GM12878 (cell line): ENCODE data around the gene SELENOV.

Experiments used
- TF ChIP-seq, protein P1 (sequence below): fragments of 150-350 bp; IDR thresholded peaks from 2 replicates; pipeline ENCODE4 v1.6.1; 2016; ENCODE audit warnings: low read depth, low read length
- TF ChIP-seq, protein P2 (sequence below), 3 experiments: IDR thresholded peaks in 2 of 3; conservative IDR thresholded peaks in 1 of 3; 2 replicates each; pipeline ENCODE4 v1.5.1; 2011; ENCODE audit warnings: low read depth in 3 of 3, low read length in 3 of 3, mild to moderate bottlenecking in 3 of 3, control low read depth in 2 of 3, moderate library complexity in 2 of 3, inconsistent platforms in 1 of 3, mixed read lengths in 1 of 3; ENCODE audit not compliant: control insufficient read depth in 2 of 3, insufficient read depth in 1 of 3; ENCODE audit errors: extremely low read depth in 1 of 3
- TF ChIP-seq, protein P3 (sequence below): IDR thresholded peaks from 2 replicates; pipeline ENCODE4 v1.6.1; 2012; ENCODE audit warnings: low read depth, low read length, improper control_type of control experiment

DNA sequence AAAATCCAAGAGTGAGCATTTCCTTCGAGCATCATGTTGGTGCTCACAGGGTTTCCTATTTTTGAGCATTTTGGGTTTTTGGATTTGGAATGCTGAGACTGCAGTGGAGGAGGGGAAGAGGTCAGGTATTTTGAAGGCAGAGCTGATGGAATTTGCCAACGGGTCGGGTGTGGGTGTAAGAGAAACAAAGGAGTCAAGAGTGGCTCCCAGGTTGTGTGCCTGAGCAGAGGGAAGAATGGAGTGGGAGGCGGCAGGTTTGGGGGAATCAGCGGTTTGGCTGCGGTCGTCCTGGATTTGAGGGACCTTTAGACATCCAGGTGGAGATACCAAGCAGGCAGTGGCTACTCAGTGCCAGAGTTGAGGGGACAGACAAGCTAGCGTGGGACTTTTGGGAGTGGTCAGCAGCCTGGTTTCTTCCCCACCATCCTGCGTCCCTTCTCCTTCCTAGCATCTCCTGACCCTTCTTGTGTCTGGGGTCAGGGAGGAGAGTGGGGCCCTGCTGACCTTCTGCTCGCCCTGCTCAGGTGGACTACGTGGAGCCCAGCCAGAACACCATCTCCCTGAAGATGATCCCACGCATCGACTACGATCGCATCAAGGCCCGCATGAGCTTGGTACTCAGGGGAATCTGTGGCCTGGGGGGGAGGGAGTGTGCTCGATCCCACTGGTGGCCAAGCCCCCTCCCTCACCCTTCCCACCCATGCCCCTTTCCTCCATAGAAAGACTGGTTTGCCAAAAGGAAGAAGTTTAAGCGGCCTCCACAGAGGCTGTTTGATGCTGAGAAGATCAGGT is 48.8 kb upstream of the SELENOV start:
- TF ChIP-seq, protein P1, sequence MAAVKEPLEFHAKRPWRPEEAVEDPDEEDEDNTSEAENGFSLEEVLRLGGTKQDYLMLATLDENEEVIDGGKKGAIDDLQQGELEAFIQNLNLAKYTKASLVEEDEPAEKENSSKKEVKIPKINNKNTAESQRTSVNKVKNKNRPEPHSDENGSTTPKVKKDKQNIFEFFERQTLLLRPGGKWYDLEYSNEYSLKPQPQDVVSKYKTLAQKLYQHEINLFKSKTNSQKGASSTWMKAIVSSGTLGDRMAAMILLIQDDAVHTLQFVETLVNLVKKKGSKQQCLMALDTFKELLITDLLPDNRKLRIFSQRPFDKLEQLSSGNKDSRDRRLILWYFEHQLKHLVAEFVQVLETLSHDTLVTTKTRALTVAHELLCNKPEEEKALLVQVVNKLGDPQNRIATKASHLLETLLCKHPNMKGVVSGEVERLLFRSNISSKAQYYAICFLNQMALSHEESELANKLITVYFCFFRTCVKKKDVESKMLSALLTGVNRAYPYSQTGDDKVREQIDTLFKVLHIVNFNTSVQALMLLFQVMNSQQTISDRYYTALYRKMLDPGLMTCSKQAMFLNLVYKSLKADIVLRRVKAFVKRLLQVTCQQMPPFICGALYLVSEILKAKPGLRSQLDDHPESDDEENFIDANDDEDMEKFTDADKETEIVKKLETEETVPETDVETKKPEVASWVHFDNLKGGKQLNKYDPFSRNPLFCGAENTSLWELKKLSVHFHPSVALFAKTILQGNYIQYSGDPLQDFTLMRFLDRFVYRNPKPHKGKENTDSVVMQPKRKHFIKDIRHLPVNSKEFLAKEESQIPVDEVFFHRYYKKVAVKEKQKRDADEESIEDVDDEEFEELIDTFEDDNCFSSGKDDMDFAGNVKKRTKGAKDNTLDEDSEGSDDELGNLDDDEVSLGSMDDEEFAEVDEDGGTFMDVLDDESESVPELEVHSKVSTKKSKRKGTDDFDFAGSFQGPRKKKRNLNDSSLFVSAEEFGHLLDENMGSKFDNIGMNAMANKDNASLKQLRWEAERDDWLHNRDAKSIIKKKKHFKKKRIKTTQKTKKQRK, result no peak
- TF ChIP-seq, protein P2, sequence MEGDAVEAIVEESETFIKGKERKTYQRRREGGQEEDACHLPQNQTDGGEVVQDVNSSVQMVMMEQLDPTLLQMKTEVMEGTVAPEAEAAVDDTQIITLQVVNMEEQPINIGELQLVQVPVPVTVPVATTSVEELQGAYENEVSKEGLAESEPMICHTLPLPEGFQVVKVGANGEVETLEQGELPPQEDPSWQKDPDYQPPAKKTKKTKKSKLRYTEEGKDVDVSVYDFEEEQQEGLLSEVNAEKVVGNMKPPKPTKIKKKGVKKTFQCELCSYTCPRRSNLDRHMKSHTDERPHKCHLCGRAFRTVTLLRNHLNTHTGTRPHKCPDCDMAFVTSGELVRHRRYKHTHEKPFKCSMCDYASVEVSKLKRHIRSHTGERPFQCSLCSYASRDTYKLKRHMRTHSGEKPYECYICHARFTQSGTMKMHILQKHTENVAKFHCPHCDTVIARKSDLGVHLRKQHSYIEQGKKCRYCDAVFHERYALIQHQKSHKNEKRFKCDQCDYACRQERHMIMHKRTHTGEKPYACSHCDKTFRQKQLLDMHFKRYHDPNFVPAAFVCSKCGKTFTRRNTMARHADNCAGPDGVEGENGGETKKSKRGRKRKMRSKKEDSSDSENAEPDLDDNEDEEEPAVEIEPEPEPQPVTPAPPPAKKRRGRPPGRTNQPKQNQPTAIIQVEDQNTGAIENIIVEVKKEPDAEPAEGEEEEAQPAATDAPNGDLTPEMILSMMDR (IDR thresholded peaks at IDR 0.05 in 2 of 3, conservative IDR thresholded peaks at IDR 0.05 in 1 of 3; ENCODE audit: control insufficient read depth in 2 of 3, extremely low read depth in 1 of 3, insufficient read depth in 1 of 3, low read depth in 3 of 3, low read length in 3 of 3), result no peak
- TF ChIP-seq, protein P3, sequence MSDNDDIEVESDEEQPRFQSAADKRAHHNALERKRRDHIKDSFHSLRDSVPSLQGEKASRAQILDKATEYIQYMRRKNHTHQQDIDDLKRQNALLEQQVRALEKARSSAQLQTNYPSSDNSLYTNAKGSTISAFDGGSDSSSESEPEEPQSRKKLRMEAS, result no peak
